HG02852 (cell line): ENCODE data around the gene TRAM2.
A peak's percentile ranks its signal among the peaks of the same experiment; 100 is the strongest.

Source experiments
- ATAC-seq: cut with Tn5 transposase; IDR thresholded peaks from one replicate; pipeline ENCODE4 v1.9.1; 2021; ENCODE audit warnings: mild to moderate bottlenecking, moderate library complexity; ENCODE audit not compliant: unreplicated experiment

Gene TRAM2

DNA sequence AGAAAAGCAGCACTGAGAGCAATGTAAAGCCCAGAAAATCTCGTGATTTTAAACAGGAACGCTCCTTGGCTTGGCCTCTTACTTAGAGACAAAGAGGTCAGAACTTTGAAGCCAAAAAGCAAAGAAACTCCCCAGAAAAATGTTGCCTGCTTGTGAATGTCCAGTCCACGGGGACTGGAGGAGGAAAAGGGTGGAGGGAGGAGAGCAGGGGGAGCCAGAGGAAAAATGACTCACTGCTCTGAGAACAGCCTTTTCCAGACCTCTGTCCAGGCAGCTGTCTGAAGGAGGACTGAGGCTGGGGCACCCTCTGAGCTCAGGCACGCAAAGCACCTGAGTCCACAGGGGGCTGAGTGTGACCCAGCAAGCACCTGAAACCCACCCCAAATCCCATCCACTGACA, 64.7 kb downstream of the TRAM2 start:
- ATAC-seq, result no peak

DNA sequence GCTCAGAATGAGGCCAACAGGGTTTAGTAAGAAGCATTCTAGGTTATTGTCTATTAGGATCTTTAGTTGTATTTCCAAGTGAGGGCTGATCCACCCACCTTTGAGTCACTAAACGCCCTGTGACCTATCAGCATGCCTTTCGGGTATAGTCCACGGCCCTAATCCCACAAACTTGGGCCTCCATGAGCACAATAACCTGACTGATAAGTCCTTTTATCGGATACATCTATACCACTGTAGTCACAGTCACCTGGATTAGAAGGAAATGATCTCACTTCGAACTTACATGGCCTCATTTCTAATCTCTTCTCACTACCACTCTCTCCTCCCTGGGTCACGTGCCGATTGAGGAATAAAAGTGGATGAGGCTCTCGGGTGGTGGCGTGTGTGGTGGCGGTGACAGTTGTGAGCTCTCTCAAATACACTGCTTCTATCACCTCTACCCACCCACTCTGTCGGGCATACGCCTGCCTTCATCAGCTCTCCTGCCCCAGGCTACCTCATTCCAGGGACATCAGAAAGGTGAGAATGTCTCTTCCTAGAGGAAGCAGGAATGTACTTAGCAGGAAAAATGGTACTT, 65.2 kb downstream of the TRAM2 start:
- no peak for ATAC-seq

DNA sequence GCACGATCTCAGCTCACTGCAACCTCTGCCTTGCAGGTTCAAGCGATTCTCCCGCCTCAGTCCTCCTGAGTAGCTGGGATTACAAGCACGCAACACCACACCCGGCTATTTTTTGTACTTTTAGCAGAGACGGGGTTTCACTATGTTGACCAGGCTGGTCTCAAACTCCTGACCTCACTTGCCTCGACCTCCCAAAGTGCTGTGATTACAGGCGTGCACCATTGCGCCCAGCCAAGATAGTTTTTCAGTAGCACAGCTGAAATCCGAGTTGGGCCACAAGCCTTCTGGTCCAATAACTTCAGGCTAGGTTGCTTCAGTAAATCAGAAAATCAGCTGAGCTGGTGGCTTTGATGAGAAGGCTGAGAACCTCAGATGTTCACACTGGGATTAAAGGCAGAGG, 65.7 kb downstream of the TRAM2 start:
- ATAC-seq, result no peak

DNA sequence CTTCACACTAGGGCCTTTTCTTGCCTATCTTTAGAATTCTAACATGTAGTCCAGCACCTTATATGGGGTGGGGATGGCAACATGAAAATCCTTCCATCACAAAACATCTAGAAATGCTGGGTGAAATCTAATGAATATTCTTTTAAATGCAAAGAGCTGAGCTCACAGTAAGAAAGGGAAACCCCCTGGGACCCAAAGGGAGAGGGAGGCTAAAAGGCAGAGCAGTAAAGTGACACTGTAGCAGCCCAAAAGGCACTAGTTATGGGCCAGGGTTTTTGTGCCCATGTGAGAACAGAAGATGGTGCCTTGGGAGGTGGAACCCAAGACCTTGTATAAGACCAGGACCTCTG, 66.7 kb downstream of the TRAM2 start:
- no peak for ATAC-seq

DNA sequence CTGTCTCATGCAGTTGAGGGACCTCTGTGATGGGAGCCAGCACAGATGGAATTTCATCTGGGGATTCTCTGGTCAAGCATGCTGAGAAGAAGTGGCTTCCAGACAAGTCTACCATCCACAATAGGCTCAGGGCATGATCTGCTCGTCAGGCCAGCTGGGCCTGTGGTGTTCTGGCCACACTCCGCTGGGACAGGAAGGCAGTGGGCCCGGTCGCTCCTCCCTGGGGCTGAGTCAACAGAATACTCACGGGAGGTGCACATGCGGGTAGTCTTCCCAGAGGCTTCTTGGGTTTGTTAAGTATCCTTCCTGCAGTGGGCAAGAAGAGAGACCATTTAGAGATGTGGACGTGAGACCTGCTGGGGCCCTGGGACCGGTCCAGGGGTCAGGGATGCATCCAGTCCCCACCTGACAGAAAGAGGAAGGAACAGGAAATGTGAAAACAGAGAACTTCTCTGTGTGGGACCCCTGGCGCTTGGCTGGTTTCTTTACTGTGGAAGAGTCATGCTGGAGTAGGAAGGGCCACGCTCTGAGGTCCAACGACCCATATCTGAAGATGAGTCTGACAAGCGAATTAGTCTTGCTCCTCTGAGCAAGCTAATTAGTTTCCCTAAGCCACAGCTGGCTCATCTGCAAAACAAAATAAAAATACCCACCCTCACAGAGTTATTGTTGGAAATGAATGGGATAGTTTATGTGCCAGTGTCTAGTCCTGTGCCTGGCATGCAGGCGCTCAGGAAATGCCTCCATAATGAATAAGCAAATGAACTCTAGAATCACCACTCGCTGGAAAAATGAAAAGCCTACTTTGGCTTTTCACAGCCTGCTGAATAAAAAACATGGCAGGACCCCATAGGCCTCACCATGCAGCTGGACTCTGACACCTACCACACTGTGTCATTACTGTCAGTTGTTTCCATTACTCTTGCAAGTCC, 67.3 kb downstream of the TRAM2 start:
- ATAC-seq, result no peak

DNA sequence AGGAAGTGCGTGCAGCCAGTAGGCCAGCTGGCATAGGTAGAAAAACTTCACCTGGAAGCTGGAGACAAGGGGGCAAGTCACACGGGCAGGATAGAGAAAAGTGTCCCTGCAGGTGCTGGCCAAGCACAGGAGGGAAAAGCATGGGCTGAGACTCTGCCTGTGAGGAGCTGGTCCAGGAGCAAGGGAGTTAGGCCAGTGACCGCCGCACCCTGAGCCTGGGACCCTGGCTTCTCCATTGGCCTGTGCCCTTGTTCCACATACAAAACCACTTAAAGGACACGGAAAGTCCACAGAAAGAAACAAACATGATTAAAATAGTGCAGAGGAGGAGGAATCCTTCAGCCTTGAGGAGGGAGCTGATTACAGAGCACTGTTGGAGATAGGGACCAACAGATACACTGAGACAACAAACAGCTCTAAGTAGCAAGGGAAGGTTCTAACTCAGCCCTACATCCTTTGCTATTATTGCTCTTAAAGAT, 68.6 kb downstream of the TRAM2 start:
- ATAC-seq, result no peak

DNA sequence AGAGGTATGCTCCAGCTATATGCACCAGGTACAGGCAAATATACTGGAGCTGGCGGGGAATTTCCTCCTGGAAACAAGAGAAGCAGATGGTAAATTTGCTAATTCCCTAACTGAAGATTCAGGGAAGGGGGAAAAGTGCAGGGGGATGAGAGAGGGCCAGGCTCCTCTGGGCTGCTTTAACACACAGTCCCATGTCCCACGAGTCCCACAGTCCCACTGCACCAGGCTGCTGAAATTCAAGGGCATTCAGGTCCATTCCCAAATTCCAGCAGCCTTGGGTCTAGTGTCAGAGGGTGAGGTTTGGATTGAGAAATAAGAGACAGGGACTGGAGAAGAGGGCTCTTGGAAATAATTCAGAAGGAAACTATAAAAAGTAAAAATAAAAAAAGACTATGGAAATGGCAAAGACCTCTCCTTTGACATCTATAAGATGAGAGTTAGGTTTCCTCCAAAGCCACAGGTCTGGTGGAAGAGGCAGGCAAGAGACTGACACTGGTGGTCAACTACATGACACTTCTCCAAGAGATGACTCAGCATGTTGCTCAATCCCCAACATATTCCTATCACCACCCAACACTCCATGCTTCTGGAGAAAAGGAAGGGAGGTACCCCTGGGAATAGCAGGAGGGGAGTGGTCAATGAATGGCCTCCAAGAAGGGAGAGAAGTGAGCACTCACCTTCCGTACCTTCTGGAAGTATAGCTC, 69.2 kb downstream of the TRAM2 start:
- ATAC-seq, result no peak

DNA sequence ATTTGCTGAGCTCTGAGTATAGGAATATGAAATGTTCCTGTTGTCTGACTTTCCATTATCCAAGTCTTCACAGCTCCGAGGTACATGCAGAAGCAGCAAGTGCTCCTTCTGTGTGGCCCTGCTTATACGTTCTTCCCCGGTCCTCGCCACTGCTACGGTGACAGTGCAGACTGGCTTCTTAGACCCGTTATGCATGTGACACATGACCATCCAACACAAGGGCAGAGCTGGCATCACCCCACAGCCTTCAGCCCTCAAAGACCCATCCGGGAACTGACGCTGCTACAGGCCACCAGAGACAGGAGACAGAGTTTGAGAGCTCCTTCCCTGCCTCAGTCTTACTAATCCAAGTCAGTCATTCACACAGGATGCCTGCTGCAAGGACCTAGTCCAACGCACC, 70.4 kb downstream of the TRAM2 start:
- ATAC-seq, result no peak

DNA sequence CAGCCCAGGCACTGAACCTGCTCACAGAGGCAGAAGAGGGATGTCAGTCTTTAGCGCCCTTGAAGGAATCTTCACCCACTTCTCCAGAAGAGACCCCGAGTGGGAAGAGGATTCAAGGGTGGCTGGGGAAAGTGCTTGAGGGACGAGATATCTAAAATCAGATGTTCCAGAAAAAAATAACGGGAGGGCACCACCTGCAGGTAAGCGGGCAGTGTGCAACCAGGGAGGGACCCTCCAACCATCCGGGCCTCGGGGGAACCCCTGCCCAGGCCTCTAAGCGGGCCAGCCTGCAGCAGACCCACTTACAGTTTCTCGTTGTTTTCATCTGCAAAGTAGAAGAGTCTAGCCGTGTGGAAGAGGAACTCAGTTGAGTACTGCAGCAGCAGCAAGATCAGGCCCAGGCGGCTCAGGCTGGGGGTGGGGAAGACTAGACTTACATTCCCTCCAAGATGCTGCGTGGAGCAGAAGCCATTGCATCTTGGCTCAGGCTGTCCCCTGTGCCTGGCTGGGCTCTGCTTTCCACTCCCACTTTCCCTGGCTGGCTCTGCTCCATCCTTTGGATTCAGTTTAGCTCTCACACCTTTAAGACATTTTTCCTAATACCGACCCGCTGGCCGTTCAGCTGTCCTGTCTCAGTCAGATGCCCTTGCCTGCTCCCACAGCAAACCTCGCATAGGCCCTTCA, 71.0 kb downstream of the TRAM2 start:
- no peak for ATAC-seq

DNA sequence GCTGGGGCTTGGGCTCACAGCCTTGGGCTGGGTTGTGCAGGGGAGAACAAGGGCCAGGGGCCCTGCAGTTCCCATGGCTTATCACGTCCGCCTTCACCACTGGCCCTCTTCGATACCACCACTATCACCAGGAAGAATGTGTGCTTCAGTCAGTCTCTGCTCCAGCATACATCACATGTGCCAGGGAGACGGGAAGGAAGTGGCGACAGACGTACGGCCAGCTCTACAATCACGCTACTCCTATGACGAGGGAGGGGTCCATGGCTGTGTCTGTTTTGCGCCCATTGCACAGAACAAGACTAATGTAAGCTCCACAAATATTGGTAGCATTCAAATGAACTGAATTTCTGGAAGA, 72.1 kb downstream of the TRAM2 start:
- no peak for ATAC-seq

DNA sequence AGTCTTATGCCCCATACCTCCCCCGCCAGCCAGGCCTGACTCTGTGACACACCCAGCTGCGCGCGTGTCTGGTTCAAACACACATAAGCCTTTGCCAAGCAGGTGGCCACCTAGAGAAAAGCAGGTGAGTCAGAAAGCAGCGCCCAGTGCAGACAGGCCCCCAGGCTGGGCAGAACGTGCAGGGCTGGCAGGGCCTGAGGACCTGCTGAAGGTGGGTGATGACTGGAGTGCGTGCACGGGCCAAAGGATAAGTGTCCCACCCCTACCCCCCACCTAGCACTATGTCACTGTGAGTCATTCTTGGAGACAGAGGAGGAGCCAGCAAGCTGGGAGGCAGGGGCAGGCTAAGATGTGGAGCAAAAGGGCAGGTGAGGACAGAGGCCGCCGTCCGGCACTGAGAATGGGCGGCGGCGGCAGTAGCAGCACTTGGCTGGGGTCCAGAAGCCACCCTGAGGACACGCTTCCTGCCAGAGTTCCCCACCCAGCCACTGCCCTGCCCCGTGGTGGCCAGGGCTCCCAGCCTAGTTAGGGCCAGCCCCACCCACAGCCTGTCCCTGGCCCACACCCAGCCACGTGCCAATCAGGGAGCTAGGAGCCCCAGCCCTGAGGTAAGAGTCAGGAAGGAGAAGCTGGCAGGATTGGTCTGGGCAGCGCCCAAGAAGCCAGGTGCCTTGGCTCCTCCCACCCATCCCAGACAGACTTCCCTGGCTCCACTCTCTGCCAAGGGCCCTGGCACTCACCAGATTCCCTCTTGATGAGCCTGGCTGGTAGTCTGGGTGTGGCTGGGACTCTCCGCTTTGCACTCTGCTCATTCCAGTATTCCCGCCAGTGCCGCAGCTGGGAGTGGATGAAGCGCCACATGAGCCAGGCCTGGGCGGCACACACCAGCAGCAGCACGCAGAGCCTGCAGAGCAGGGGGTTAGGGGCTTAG, 72.7 kb downstream of the TRAM2 start:
- ATAC-seq, result no peak

DNA sequence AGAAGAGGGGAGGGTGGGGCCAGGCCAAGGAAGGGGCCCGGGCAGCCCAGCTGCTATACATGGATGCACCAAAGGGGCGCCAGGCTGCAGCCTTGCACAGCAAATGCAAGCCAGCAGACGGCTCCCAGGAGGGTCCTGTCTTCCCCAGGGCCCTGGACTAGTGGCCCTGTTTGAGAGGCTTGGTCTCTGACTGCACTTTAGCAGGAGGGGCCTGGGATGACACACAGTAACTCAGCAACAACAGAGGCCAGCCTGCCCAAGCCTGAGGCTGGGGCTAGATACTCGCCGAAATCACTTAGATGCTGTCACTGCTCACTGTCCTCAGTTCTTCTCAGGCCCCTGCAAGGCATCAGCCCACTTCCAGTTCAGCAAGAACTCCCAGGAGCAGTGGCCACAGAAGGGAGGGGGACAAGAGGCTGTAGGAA, 73.5 kb downstream of the TRAM2 start:
- no peak for ATAC-seq

DNA sequence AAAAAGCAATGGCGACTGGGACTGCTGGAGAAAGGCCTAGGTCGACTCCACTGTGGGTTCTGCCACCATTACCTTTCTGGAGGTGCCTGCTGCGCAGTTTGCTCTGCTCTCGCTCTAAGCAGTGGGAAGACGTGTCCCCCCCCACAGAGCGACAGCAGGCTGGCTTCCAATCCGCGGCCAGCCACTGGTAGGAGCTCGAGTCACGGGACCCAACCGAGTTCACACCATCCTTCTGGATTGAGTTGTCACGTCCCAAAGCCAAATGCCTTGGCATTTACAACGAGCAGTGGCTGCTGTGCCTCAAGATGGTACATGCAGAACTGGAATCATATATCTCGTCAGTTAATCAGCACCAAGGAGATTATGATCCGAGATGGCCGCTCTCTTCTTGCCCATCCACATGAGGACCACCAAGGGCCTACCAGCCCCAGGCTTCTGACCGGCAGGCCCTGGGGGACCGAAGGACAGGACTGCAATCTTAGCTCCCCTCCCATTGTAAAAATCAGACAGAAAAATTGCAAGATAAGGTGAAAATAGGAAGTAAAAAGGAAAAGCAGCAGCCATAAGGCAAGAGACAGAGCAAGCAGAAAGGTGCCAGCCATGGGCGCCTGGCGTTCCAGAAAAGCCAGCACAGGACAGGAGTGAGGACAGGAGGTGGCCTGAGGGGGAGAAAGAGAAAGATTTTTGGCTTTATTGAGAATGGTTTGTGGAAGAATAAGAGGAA, 74.4 kb downstream of the TRAM2 start:
- no peak for ATAC-seq

DNA sequence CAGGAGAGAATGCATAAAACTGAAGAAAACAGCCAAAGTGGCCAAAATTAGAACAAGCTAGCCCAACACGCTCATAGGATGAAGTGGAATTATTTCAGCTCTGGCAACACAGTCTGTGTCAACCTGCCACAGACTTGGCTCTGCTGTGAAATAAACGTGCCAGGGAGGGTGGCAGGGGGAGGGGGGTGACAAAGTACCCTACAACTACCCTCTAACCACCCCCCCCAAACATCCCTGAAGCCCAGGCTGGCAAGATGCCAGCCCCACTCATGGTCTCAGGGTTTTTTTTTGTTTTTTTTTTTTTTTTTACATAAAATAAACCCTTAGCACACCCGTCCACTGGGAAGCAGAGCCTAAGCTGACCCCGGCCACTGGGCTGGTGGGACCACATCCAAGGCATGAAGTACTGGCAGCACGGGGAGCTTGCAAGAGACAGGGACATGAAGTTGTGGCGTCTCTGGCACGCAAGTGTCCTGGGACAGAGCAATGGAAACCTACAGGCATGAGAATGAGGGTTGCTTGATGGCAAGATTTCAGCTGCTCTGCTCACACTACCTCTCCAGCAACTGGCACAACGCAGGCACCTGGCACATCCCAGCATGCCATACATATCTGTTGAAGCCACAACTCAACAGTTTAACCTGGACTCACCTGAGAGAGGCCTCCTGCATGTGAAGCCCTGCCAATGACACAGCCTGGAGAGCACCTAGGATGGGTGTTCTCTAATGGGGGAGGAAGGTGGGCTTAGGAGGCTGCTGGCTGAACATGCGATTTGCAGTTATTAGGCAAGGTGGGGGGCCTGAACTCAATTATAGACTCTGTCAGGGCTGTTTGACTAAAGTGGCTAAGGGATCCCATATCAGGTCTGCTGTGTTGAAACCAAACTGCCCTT, 76.4 kb downstream of the TRAM2 start:
- ATAC-seq, result no peak

DNA sequence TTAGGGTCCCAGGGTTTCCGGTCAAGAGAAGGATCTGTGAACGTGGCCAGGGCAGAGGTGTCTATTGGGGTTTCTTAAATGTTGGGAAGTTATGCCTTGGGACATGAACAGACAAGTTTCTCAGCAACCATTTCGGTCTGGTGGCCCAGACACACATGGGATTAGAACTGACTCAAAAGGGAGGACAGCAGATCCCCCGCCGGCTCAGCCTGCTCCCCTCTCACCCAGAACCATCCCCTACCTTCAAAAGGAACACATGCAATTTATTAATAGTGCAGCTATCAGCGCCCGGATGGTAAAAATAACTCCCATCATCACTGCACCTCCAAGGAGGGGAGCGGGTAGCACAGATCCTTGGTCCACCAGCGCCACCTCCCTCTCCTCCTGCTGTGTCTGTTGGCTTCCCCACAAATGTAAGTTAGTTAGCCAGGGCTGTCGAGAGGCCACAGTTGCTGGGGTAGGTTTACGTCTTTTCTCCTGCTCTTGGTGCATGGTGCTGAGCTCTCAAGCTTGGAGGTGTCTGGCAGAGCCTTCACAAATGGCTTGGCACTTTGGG, 77.1 kb downstream of the TRAM2 start:
- no peak for ATAC-seq

DNA sequence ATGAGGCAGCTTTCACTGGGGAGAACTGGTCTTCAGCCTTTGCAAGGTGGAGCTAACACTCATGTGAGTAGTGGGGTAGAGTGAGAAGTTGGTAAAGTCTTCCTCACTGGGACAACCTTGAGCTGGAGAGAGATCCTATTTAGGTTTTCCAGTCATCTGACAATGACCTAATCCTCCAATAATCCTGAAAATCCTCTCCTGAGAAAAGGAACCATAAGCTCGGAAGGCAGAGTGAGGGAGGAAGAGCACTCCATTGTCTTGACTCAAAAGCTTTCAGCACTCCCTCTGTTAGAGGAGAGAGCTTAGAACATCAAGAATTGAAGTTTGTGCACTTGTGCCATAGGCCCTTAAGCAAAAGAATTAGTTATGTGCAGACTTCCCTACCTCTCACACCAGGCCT, 77.8 kb downstream of the TRAM2 start:
- ATAC-seq, result no peak

DNA sequence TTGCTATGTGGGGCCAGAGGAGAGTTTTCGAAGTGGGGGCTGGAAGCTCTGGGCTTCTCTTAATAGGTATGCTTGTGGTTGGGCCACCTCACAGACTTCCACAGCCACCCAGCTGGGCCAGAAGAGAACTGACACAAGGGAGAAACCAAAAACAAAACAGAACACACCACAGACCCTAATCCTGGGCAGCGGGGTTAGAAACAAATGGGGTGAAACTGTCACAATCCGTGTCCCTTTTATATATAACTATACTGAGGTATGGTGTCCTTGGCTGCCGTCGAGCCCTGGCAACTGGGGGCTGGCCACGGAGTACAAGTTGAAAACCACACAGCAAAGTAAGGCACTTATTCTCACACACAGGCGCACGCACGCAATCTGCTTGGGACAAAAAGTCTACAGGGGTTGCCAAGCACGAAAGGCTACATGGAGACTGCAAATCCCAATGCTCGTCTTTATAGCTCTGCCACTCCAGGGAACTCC, 78.3 kb downstream of the TRAM2 start:
- ATAC-seq, result peak; percentile 52
